Gastrocnemius medialis (tissue), 4 donors: ENCODE measurements around the gene TAPBPL.

ENCODE experiments used
- CTCF ChIP-seq, 5 experiments: fragments of 450-650 bp in 3 of 5; fragments of 200-600 bp in 2 of 5; sonication (generic) in 2 of 5; IDR thresholded peaks in 4 of 5; conservative IDR thresholded peaks in 1 of 5; 1 replicate in 4 of 5; 2 replicates in 1 of 5; pipeline ENCODE4 v1.5.1; 2016 to 2019; ENCODE audit warnings: antibody characterized with exemption in 5 of 5, mild to moderate bottlenecking in 3 of 5, moderate library complexity in 3 of 5
- POLR2A ChIP-seq, 2 donors: fragments of 450-650 bp; IDR thresholded peaks; one replicate each; pipeline ENCODE4 v1.6.1; 2017; ENCODE audit warnings: antibody characterized with exemption in 2 of 2, mild to moderate bottlenecking in 2 of 2, moderate library complexity in 2 of 2

GRCh38 chr12:6494258-6494743 is 42.5 kb downstream of the TAPBPL start:
- TF ChIP-seq POLR2A (IDR thresholded peaks at IDR 0.05) (no peak), CTCF (IDR thresholded peaks at IDR 0.05 in 4 of 5, conservative IDR thresholded peaks at IDR 0.05 in 1 of 5) (no peak)
